Fibroblast of the aortic adventitia (primary cell): ENCODE data around the gene TMEM235. TPM values are rescaled to one million over a fixed set of nuclear protein-coding genes. Genes with fewer than 3 reads are reported as not detected.

Experiments used
- DNase-seq: peaks from one replicate; pipeline ENCODE4 v3.0.0-alpha.2; 2010; ENCODE audit warnings: low read depth
- H3K4me3 ChIP-seq: 2 replicates; pipeline ENCODE4 v1.5.1; 2011; ENCODE audit warnings: low read depth, mild to moderate bottlenecking, control low read depth, low read length, moderate library complexity
- CTCF ChIP-seq: IDR thresholded peaks from 2 replicates; pipeline ENCODE4 v1.5.1; 2011; ENCODE audit warnings: mild to moderate bottlenecking, low read length, control low read depth, inconsistent platforms; ENCODE audit not compliant: insufficient read depth
- total RNA-seq: library from RNA; depleted of rRNA; stranded (reverse); fragments of >200 nt; gene quantifications from 2 replicates; pipeline ENCODE4 v1.2.3, GENCODE V29; 2012; ENCODE audit warnings: low replicate concordance

TMEM235 gene
- total RNA-seq, 1 donor = not detected

GRCh38 chr17:78205124-78205775 lies 26.2 kb upstream of the TMEM235 start:
- no peak for DNase-seq
- no peak overlapping the region for H3K4me3 ChIP-seq
- no peak for TF ChIP-seq CTCF

- no peak for TF ChIP-seq CTCF
- H3K4me3 ChIP-seq = no peak overlapping the region
- DNase-seq = no peak
Measured at GRCh38 chr17:78206298-78206697, 25.1 kb upstream of the TMEM235 start.

GRCh38 chr17:78208486-78208885 lies 22.9 kb upstream of the TMEM235 start:
- no peak for DNase-seq
- no peak for TF ChIP-seq CTCF
- no peak overlapping the region for H3K4me3 ChIP-seq

- no peak overlapping the region for H3K4me3 ChIP-seq
- DNase-seq = no peak
- TF ChIP-seq CTCF = no peak
Measured at GRCh38 chr17:78210111-78210510, 21.3 kb upstream of the TMEM235 start.

GRCh38 chr17:78211032-78211431 lies 20.4 kb upstream of the TMEM235 start:
- H3K4me3 ChIP-seq = no peak overlapping the region
- TF ChIP-seq CTCF = no peak
- no peak for DNase-seq

GRCh38 chr17:78214016-78214705 lies 17.3 kb upstream of the TMEM235 start, which contains the start of gene BIRC5:
TSS of gene BIRC5 (plus strand) at chr17:78214253. CDS start at chr17:78214317, 64 bp downstream.
- peak within 1 kb of the TSS; percentile 81 for H3K4me3 ChIP-seq
- DNase-seq = peak; percentile 74
- TF ChIP-seq CTCF = no peak
